Ascending aorta (tissue), 2 donors: ENCODE results near the gene UBE2K. TPM values are rescaled to one million over a fixed set of nuclear protein-coding genes. Genes with fewer than 3 reads are reported as not detected.

Source experiments
- DNase-seq, 2 donors: peaks; one replicate each; pipeline ENCODE4 v3.0.0-alpha.2; 2019; ENCODE audit warnings: low spot score in 2 of 2
- H3K27ac ChIP-seq, 2 donors: fragments of 200-600 bp; sonication (generic); one replicate each; pipeline ENCODE4 v1.5.1; 2016 to 2017; ENCODE audit warnings: mild to moderate bottlenecking in 1 of 2
- H3K27me3 ChIP-seq: fragments of 200-600 bp; sonication (generic); one replicate; pipeline ENCODE4 v1.5.1; 2017
- H3K36me3 ChIP-seq, 2 donors: fragments of 200-600 bp; sonication (generic); one replicate each; pipeline ENCODE4 v1.5.1; 2016
- H3K4me1 ChIP-seq, 2 donors: fragments of 200-600 bp; sonication (generic); one replicate each; pipeline ENCODE4 v1.5.1; 2016 to 2017; ENCODE audit warnings: mild to moderate bottlenecking in 1 of 2
- H3K4me3 ChIP-seq, 2 donors: fragments of 200-600 bp; sonication (generic); one replicate each; pipeline ENCODE4 v1.5.1; 2016 to 2017; ENCODE audit warnings: mild to moderate bottlenecking in 1 of 2
- H3K9me3 ChIP-seq, 2 donors: fragments of 200-600 bp; sonication (generic); one replicate each; pipeline ENCODE4 v1.5.1; 2016
- intact Hi-C: fragments of 100-400 bp; cut with DNase I; formaldehyde crosslinking; loops from one replicate; pipeline ENCODE4 v1.15.1; 2023
- total RNA-seq: library from RNA; depleted of rRNA; stranded (reverse); fragments of >200 nt; gene quantifications from one replicate; pipeline ENCODE4 v1.1.0, GENCODE V29; 2016
- TF ChIP-seq, protein P1 (sequence below), 3 experiments: fragments of 200-600 bp in 2 of 3; fragments of 450-650 bp in 1 of 3; sonication (generic) in 2 of 3; IDR thresholded peaks; one replicate each; pipeline ENCODE4 v1.5.1; 2016 to 2019; ENCODE audit warnings: antibody characterized with exemption in 3 of 3, mild to moderate bottlenecking in 1 of 3, moderate library complexity in 1 of 3

The UBE2K gene
- total RNA-seq, 1 donor from 2014 or later = 9.7 TPM

DNA sequence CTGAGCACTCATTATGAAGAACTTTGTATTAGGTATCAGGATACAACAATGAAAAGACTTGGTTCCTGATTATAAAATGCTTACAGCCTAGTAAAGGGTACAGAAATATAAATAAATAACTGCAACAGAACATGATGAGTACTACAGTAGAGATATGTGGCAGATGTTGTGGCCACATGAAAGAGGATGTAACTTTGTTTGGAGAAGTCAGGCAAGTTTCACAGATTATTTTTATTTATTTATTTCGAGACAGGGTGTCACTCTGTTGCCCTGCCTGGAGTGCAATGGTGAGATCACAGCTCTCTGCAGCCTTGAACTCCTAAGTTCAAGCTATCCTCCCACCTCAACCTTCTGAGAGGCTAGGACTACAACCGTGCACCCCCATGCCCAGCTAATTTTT is 15.8 kb upstream of the UBE2K start:
- Histone ChIP-seq H3K27me3 (no peaks in the 10 kb centered on the region), H3K27ac (no peak overlapping the region), H3K9me3 (no peaks in the 10 kb centered on the region), H3K4me3 (no peak overlapping the region), H3K4me1 (no peaks in the 10 kb centered on the region), H3K36me3 (no peaks in the 10 kb centered on the region)
- intact Hi-C loops = no loop called here
- DNase-seq = no peak
- TF ChIP-seq, protein P1, sequence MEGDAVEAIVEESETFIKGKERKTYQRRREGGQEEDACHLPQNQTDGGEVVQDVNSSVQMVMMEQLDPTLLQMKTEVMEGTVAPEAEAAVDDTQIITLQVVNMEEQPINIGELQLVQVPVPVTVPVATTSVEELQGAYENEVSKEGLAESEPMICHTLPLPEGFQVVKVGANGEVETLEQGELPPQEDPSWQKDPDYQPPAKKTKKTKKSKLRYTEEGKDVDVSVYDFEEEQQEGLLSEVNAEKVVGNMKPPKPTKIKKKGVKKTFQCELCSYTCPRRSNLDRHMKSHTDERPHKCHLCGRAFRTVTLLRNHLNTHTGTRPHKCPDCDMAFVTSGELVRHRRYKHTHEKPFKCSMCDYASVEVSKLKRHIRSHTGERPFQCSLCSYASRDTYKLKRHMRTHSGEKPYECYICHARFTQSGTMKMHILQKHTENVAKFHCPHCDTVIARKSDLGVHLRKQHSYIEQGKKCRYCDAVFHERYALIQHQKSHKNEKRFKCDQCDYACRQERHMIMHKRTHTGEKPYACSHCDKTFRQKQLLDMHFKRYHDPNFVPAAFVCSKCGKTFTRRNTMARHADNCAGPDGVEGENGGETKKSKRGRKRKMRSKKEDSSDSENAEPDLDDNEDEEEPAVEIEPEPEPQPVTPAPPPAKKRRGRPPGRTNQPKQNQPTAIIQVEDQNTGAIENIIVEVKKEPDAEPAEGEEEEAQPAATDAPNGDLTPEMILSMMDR (IDR thresholded peaks at IDR 0.05) = no peak

DNA sequence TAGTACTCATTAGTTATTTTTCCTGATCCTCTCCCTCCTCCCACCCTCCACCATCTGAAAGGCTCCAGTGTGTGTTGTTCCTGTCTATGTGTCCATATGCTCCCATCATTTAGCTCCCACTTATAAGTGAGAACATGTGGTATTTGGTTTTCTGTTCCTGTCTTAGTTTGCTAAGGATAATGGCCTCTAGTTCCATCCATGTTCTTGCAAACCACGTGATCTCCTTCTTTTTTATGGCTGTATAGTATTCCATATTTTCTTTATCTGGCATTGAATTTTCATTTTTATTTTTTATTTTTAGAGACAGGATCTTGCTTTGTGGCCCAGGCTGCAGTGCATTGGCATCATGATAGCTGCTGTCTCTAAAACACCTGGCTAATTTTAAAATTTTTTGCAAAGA is 11.9 kb upstream of the UBE2K start:
- intact Hi-C loops = no loop called here
- no peak for DNase-seq
- TF ChIP-seq, protein P1 (IDR thresholded peaks at IDR 0.05) = no peak
- Histone ChIP-seq H3K4me3 (no peak overlapping the region), H3K4me1 (no peaks in the 10 kb centered on the region), H3K36me3 (no peaks in the 10 kb centered on the region), H3K9me3 (no peaks in the 10 kb centered on the region), H3K27ac (no peak overlapping the region), H3K27me3 (no peaks in the 10 kb centered on the region)

DNA sequence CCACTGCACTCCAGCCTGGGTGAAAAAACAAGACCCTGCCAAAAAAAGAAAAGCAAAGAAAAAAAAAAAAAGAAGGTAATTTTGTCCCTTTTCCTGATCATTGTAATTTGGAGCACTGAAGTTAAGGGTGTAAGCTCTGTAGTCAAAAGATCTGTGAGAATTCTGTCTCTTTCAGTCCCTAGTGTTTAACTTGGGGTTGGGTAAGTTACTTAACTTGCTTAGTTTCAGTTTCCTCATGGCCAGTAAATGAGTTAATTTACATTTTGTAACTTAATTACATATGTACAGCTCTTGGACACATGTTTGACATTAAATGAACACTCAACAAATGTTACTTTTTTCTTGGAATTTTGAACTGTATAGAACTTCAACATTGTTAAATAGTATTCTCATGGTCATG is 10.9 kb upstream of the UBE2K start:
- H3K4me3 ChIP-seq = no peak overlapping the region
- no peaks in the 10 kb centered on the region for H3K27me3 ChIP-seq
- TF ChIP-seq, protein P1 (IDR thresholded peaks at IDR 0.05) = no peak
- no peaks in the 10 kb centered on the region for H3K36me3 ChIP-seq
- no peak for DNase-seq
- H3K9me3 ChIP-seq = no peaks in the 10 kb centered on the region
- intact Hi-C loops = no loop called here
- H3K4me1 ChIP-seq = no peaks in the 10 kb centered on the region
- H3K27ac ChIP-seq = no peak overlapping the region

DNA sequence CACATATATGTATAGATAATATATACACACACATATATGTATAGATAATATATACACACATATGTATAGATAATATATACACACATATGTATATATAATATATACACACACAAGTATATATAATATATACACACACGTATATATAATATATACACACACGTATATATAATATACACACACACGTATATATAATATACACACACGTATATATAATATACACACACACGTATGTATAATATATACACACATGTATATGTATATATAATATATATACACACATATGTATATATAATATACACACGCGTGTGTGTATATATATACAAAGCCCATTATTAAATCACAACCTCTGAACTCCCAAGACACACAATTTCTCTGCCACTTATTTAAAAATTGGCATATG is 8.0 kb upstream of the UBE2K start:
- no peak overlapping the region for H3K4me3 ChIP-seq
- H3K9me3 ChIP-seq = no peaks in the 10 kb centered on the region
- no peaks in the 10 kb centered on the region for H3K4me1 ChIP-seq
- intact Hi-C loops = loop anchor here (10.0 kb wide), 2 partner anchors 65 to 135 kb away; no protein-coding TSS in a partner anchor
- no peak overlapping the region for H3K27ac ChIP-seq
- no peak for DNase-seq
- no peaks in the 10 kb centered on the region for H3K27me3 ChIP-seq
- TF ChIP-seq, protein P1 (IDR thresholded peaks at IDR 0.05) = no peak
- H3K36me3 ChIP-seq = no peaks in the 10 kb centered on the region

DNA sequence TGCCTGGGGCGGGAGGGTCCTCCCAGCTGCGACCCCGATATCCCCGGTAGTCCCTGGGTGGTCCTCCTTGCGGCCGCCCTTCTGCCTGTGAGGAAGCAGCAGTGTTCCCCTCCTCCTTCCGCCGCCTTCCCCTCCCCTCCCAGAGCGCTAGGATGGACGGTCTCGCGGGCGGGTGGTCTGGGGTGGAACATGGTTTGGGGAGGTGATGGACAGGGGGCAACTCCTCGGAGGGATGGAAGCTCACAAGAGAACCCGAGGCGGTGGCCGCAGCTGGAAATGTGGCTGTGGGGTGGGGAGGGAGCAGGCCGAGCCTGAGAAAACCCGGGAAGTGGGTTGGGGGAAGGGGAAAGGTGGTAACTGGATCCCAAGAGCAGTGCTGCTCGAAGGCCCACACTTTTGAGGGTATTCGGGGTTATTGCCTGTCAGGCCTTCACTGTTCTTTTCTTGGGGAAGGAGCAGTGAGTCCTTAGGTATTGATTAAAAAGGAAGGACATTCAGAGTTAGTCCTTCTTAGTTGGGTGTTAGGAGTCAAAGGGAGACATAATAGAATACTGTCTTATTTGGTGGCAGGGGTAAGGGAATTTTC is 581 bp downstream of the UBE2K start:
- peaks cover 0 to 7% of the 10 kb centered on the region in 2 donors for H3K4me1 ChIP-seq
- H3K9me3 ChIP-seq = no peaks in the 10 kb centered on the region
- DNase-seq = peak in 1 of 2 donors; percentile 72
- H3K36me3 ChIP-seq = no peaks in the 10 kb centered on the region
- peak overlapping the region; percentile 91 to 92 for H3K27ac ChIP-seq
- H3K27me3 ChIP-seq = no peaks in the 10 kb centered on the region
- peak overlapping the region; percentile 88 to 92 for H3K4me3 ChIP-seq
- intact Hi-C loops = loop anchor here (1.0 to 10.0 kb wide), 6 partner anchors 16 to 358 kb away; partner anchors contain the start of genes N4BP2 and UGDH
- TF ChIP-seq, protein P1 (IDR thresholded peaks at IDR 0.05) = no peak
